ENCODE data around the gene FEZF1.

DNA sequence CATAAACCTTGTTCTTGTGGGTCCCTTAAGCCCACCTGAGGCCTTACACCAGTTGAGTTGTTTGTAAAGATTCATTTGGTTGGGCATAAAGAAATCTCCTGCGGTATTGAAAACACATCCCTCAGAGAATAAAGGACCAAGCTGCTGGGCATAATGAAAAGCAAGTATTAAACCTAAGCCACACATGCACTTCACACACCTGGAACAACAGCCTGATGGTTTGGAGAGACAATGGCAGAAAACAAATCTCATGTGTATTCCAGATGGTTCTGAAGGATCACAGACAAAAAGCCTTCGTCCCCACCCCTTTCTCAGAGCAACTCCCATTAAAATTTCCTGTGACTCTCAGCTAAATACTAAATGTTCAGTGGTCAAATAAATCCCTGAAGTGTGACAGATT is 44.2 kb downstream of the FEZF1 start:
- TF ChIP-seq, protein P1, sequence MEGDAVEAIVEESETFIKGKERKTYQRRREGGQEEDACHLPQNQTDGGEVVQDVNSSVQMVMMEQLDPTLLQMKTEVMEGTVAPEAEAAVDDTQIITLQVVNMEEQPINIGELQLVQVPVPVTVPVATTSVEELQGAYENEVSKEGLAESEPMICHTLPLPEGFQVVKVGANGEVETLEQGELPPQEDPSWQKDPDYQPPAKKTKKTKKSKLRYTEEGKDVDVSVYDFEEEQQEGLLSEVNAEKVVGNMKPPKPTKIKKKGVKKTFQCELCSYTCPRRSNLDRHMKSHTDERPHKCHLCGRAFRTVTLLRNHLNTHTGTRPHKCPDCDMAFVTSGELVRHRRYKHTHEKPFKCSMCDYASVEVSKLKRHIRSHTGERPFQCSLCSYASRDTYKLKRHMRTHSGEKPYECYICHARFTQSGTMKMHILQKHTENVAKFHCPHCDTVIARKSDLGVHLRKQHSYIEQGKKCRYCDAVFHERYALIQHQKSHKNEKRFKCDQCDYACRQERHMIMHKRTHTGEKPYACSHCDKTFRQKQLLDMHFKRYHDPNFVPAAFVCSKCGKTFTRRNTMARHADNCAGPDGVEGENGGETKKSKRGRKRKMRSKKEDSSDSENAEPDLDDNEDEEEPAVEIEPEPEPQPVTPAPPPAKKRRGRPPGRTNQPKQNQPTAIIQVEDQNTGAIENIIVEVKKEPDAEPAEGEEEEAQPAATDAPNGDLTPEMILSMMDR (IDR thresholded peaks at IDR 0.05; ENCODE audit: low read length): no peak
- TF ChIP-seq EZH2 (IDR thresholded peaks at IDR 0.05; ENCODE audit: borderline replicate concordance, low read length): no peak

Measured in OCI-LY1 (cell line).